Measurements from ENCODE around the gene THSD8. TPM values are rescaled to one million over a fixed set of nuclear protein-coding genes. Genes with fewer than 3 reads are reported as not detected.
A peak's percentile ranks its signal among the peaks of the same experiment; 100 is the strongest.

The THSD8 gene
- total and polyA plus RNA-seq, 2 experiments from 2014 or later: 10.8 TPM; not detected in 1

DNA sequence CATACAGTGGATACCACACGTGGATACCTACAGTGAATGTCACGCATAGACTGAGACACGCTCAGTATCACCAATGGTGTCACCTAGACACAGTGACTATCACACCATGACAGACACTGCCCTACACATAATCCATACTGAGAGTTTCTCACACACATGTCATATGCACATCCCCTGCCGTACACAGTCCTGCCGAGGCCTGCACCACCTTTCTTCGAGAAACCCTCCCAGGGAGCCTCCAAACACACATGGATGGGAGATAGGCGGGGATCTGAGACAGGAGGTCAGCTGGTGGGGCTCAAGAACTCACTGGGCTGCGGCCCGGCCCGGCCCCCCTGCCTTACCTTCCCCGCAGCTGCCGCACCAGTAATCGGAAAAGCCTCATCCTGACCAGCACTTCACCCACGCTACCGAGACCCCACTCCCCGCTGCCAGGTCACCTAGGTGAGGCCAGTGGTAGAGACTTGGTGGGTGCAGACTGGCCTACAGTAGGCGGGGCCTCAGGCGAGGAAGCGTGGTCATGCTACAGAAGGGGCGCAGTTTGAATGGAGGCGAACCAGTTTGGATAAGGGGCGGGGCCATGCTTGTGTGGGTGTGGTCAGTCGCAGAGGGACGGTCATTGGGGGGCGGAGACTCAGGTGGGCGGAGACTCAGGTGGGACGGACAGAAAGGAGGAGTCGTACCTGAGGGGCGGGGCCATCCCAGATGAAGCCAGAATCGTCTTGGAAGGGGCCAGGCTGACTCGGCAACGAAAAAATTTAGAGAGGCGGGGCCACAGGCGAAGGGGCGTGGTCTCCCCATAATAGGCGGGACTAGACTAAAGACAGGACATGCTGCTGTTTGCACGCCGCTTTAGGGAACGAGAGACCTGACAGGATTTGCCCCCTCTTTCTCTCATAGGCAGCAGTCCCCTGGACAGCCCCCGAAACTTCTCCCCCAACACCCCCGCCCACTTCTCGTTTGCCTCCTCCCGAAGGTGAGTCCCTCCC is 38.5 kb downstream of the THSD8 start:
- Histone ChIP-seq H2AFZ (peak overlapping the region; percentile 75), H3K36me3 (ENCODE audit: low read depth) (no peaks in the 10 kb centered on the region), H3K9me3 (ENCODE audit: low read depth) (no peaks in the 10 kb centered on the region), H3K4me1 (ENCODE audit: insufficient read depth) (no peaks in the 10 kb centered on the region; the same call in 1 of the 2 replicates), H3K27ac (no peak overlapping the region), H3K27me3 (replicated peaks; ENCODE audit: insufficient read depth) (peaks cover 51% of the 10 kb centered on the region), H3K4me3 (peak overlapping the region; percentile 55), H3K4me2 (ENCODE audit: unreplicated experiment) (peak overlapping the region; percentile 62), H4K20me1 (ENCODE audit: insufficient read depth) (no peaks in the 10 kb centered on the region), H3K9me2 (ENCODE audit: insufficient read depth) (no peaks in the 10 kb centered on the region), H3K79me2 (ENCODE audit: insufficient read depth) (no peaks in the 10 kb centered on the region), H3F3A (ENCODE audit: insufficient read depth) (0 out of 2 replicates have a peak, but pooled peaks cover 15% of the 10 kb centered on the region), H3K9ac (no peak overlapping the region)
- TF ChIP-seq EZH2 (IDR thresholded peaks at IDR 0.05; ENCODE audit: insufficient read depth, poor library complexity, severe bottlenecking) (no peak), EZH2phosphoT487 (IDR thresholded peaks at IDR 0.05; ENCODE audit: insufficient read depth, low read depth) (no peak)
- 18 to 20% methylated on average over 38 to 43 of the region's 43 CpGs for WGBS, 2 experiments (ENCODE audit: low coverage in 1 of 2, low lambda C conversion rate in 2 of 2, missing lambda C conversion rate in 2 of 2)
- in situ Hi-C loops (cut with MboI): no loop called here
- peak; percentile 86 for DNase-seq

DNA sequence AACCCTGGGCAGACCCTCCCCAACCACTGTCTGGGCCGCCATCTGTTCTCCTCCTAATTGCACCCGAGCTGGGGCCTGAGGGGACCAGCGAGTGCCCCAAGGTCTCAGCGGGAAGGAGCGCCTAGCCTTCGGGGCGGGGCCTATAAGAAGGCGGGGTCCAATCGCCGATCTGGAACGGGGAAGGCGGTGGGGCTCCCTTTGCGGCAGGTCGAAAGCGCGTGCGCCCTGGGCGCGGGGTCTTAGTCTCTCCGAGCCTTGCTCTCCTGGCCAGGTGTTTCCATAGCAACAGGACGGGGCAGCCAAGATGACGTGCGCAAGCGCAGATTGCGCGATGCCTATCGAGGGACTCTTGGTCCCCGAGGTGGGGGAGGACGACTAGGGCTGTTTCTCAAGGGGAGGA is 39.2 kb downstream of the THSD8 start:
- in situ Hi-C loops (cut with MboI): no loop called here
- no peaks in the 10 kb centered on the region for H3K9me3 ChIP-seq (ENCODE audit: low read depth)
- H3F3A ChIP-seq (ENCODE audit: insufficient read depth): 0 out of 2 replicates have a peak, but pooled peaks cover 12% of the 10 kb centered on the region
- 9 to 11% methylated on average over 29 of the region's 29 CpGs for WGBS, 2 experiments (ENCODE audit: low coverage in 1 of 2, low lambda C conversion rate in 2 of 2, missing lambda C conversion rate in 2 of 2)
- H3K9me2 ChIP-seq (ENCODE audit: insufficient read depth): no peaks in the 10 kb centered on the region
- peaks cover 44% of the 10 kb centered on the region for H3K27me3 ChIP-seq (replicated peaks; ENCODE audit: insufficient read depth)
- no peak for TF ChIP-seq EZH2 (IDR thresholded peaks at IDR 0.05; ENCODE audit: insufficient read depth, poor library complexity, severe bottlenecking)
- TF ChIP-seq EZH2phosphoT487 (IDR thresholded peaks at IDR 0.05; ENCODE audit: insufficient read depth, low read depth): no peak
- no peaks in the 10 kb centered on the region for H3K36me3 ChIP-seq (ENCODE audit: low read depth)
- H3K4me3 ChIP-seq: peak overlapping the region; percentile 55
- H3K4me2 ChIP-seq (ENCODE audit: unreplicated experiment): peak overlapping the region; percentile 62
- H2AFZ ChIP-seq: peak overlapping the region; percentile 75
- no peaks in the 10 kb centered on the region; the same call in 1 of the 2 replicates for H3K4me1 ChIP-seq (ENCODE audit: insufficient read depth)
- H3K9ac ChIP-seq: no peak overlapping the region
- H3K79me2 ChIP-seq (ENCODE audit: insufficient read depth): no peaks in the 10 kb centered on the region
- no peaks in the 10 kb centered on the region for H4K20me1 ChIP-seq (ENCODE audit: insufficient read depth)
- peak; percentile 45 for DNase-seq
- H3K27ac ChIP-seq: no peak overlapping the region

DNA sequence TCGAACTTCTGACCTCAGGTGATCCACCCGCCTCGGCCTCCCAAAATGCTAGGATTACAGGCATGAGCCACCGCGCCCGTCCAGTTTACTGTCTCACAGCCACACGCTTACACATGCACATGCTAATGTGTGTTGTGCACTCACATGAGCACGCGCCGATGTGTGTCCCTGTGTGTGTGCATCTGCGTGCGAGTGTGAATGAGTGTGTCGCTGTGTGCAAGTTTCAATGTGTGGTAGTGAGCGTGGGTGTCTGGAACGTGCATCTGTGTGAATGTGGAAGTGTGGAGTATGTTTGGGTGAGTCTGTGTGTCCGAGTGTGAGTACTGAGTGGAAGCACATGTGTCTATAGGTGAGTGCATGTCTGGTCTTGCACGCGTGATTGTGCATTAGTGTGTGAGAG is 40.6 kb downstream of the THSD8 start:
- Histone ChIP-seq H4K20me1 (ENCODE audit: insufficient read depth) (no peaks in the 10 kb centered on the region), H3K4me3 (no peak overlapping the region), H3K4me2 (ENCODE audit: unreplicated experiment) (no peak overlapping the region), H3K36me3 (ENCODE audit: low read depth) (no peaks in the 10 kb centered on the region), H3K9ac (no peak overlapping the region), H3F3A (ENCODE audit: insufficient read depth) (0 out of 2 replicates have a peak, but pooled peaks cover 4% of the 10 kb centered on the region), H3K9me3 (ENCODE audit: low read depth) (no peaks in the 10 kb centered on the region), H3K27ac (no peak overlapping the region), H3K9me2 (ENCODE audit: insufficient read depth) (no peaks in the 10 kb centered on the region), H3K79me2 (ENCODE audit: insufficient read depth) (no peaks in the 10 kb centered on the region), H3K4me1 (ENCODE audit: insufficient read depth) (no peaks in the 10 kb centered on the region; the same call in 1 of the 2 replicates), H2AFZ (no peak overlapping the region), H3K27me3 (replicated peaks; ENCODE audit: insufficient read depth) (peaks cover 34% of the 10 kb centered on the region)
- in situ Hi-C loops (cut with MboI): no loop called here
- TF ChIP-seq EZH2 (IDR thresholded peaks at IDR 0.05; ENCODE audit: insufficient read depth, poor library complexity, severe bottlenecking) (no peak), EZH2phosphoT487 (IDR thresholded peaks at IDR 0.05; ENCODE audit: insufficient read depth, low read depth) (no peak)
- DNase-seq: no peak
- 85 to 91% methylated on average over 17 to 18 of the region's 18 CpGs for WGBS, 2 experiments (ENCODE audit: low coverage in 1 of 2, low lambda C conversion rate in 2 of 2, missing lambda C conversion rate in 2 of 2)

DNA sequence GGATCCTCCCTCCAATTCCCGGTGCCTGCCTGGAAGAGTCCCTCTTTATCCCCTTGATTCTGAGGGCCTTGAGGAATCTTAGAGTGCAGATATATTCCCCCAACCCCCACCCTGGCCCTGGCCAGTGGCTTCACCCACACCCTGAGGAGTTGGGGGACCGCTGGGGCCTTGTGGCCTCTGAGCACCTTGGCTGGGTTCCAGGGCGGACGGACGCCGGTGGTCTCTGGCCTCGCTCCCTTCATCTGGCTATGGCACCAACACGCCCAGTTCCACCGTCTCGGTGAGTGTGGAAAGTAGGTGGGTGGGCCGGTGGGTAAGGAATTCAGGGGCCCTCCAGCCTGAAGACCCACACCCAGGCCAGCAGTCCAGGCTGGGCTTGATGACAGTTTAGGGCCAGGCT is 41.5 kb downstream of the THSD8 start:
- in situ Hi-C loops (cut with MboI): no loop called here
- DNase-seq: no peak
- H3K27ac ChIP-seq: no peak overlapping the region
- H3K9me3 ChIP-seq (ENCODE audit: low read depth): no peaks in the 10 kb centered on the region
- H3K9ac ChIP-seq: no peak overlapping the region
- H4K20me1 ChIP-seq (ENCODE audit: insufficient read depth): no peaks in the 10 kb centered on the region
- H3K79me2 ChIP-seq (ENCODE audit: insufficient read depth): no peaks in the 10 kb centered on the region
- H3K4me2 ChIP-seq (ENCODE audit: unreplicated experiment): no peak overlapping the region
- H3K27me3 ChIP-seq (replicated peaks; ENCODE audit: insufficient read depth): peaks cover 28% of the 10 kb centered on the region
- no peaks in the 10 kb centered on the region for H3K36me3 ChIP-seq (ENCODE audit: low read depth)
- no peaks in the 10 kb centered on the region for H3K9me2 ChIP-seq (ENCODE audit: insufficient read depth)
- 0 out of 2 replicates have a peak, but pooled peaks cover 4% of the 10 kb centered on the region for H3F3A ChIP-seq (ENCODE audit: insufficient read depth)
- no peak overlapping the region for H3K4me3 ChIP-seq
- H3K4me1 ChIP-seq (ENCODE audit: insufficient read depth): no peaks in the 10 kb centered on the region; the same call in 1 of the 2 replicates
- TF ChIP-seq EZH2 (IDR thresholded peaks at IDR 0.05; ENCODE audit: insufficient read depth, poor library complexity, severe bottlenecking): no peak
- TF ChIP-seq EZH2phosphoT487 (IDR thresholded peaks at IDR 0.05; ENCODE audit: insufficient read depth, low read depth): no peak
- 56 to 69% methylated on average over 11 of the region's 11 CpGs for WGBS, 2 experiments (ENCODE audit: low coverage in 1 of 2, low lambda C conversion rate in 2 of 2, missing lambda C conversion rate in 2 of 2)
- H2AFZ ChIP-seq: no peak overlapping the region

Data from GM23248 (cell line).